ENCODE data around the gene CTDP1.
"Not testable (repeated sequence)": the region's sequence is repeated elsewhere in the genome, so short reads cannot be mapped to it uniquely, and the experiment has no call there.

GRCh38 chr18:79752946-79753345 lies 73.3 kb downstream of the CTDP1 start:
- TF ChIP-seq, protein P1, sequence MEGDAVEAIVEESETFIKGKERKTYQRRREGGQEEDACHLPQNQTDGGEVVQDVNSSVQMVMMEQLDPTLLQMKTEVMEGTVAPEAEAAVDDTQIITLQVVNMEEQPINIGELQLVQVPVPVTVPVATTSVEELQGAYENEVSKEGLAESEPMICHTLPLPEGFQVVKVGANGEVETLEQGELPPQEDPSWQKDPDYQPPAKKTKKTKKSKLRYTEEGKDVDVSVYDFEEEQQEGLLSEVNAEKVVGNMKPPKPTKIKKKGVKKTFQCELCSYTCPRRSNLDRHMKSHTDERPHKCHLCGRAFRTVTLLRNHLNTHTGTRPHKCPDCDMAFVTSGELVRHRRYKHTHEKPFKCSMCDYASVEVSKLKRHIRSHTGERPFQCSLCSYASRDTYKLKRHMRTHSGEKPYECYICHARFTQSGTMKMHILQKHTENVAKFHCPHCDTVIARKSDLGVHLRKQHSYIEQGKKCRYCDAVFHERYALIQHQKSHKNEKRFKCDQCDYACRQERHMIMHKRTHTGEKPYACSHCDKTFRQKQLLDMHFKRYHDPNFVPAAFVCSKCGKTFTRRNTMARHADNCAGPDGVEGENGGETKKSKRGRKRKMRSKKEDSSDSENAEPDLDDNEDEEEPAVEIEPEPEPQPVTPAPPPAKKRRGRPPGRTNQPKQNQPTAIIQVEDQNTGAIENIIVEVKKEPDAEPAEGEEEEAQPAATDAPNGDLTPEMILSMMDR (IDR thresholded peaks at IDR 0.05; ENCODE audit: low read length), result not testable (repeated sequence)
- TF ChIP-seq EZH2 (IDR thresholded peaks at IDR 0.05; ENCODE audit: borderline replicate concordance, low read length), result not testable (repeated sequence)

Data from OCI-LY1 (cell line).